GM23338 (cell line): Measurements from ENCODE around the gene NOC2L. TPM values are rescaled to one million over a fixed set of nuclear protein-coding genes. Genes with fewer than 3 reads are reported as not detected.

Source experiments
- ATAC-seq: fragments of 200-7000 bp; cut with Tn5 transposase; 3 replicates; pipeline ENCODE4 v1.9.1; 2020
- DNase-seq: peaks from one replicate; pipeline ENCODE4 v3.0.0-alpha.2; 2015; ENCODE audit warnings: low spot score
- H2AFZ ChIP-seq: fragments of 200-600 bp; sonication (generic); 2 replicates; pipeline ENCODE4 v1.8.0; 2016; ENCODE audit warnings: antibody characterized with exemption, mild to moderate bottlenecking, moderate library complexity
- H3F3A ChIP-seq: fragments of 200-600 bp; sonication (generic); replicated peaks from 2 replicates; pipeline ENCODE4 v1.8.0; 2017; ENCODE audit warnings: antibody characterized with exemption, mixed run types, low read depth
- H3K27ac ChIP-seq: fragments of 200-600 bp; sonication (generic); 2 replicates; pipeline ENCODE4 v1.6.1; 2016; ENCODE audit warnings: low read depth
- H3K27me3 ChIP-seq: fragments of 200-600 bp; sonication (generic); 2 replicates; pipeline ENCODE4 v1.8.0; 2016; ENCODE audit warnings: mild to moderate bottlenecking, mixed run types, moderate library complexity; ENCODE audit not compliant: insufficient read depth
- H3K36me3 ChIP-seq: fragments of 200-600 bp; sonication (generic); 2 replicates; pipeline ENCODE4 v1.8.0; 2016; ENCODE audit warnings: mild to moderate bottlenecking; ENCODE audit not compliant: insufficient read depth
- H3K4me1 ChIP-seq: fragments of 200-600 bp; sonication (generic); 2 replicates; pipeline ENCODE4 v1.8.0; 2016; ENCODE audit warnings: mild to moderate bottlenecking, moderate library complexity; ENCODE audit not compliant: insufficient read depth
- H3K4me2 ChIP-seq: fragments of 200-600 bp; sonication (generic); 2 replicates; pipeline ENCODE4 v1.7.1; 2017; ENCODE audit warnings: mixed run types
- H3K4me3 ChIP-seq: fragments of 200-600 bp; sonication (generic); 2 replicates; pipeline ENCODE4 v1.6.1; 2016; ENCODE audit warnings: mixed run types
- H3K79me2 ChIP-seq: fragments of 200-600 bp; sonication (generic); replicated peaks from 2 replicates; pipeline ENCODE4 v1.8.0; 2017; ENCODE audit warnings: mild to moderate bottlenecking; ENCODE audit not compliant: insufficient read depth
- H3K9me2 ChIP-seq: fragments of 200-600 bp; sonication (generic); 2 replicates; pipeline ENCODE4 v1.8.0; 2017; ENCODE audit not compliant: insufficient read depth
- H4K20me1 ChIP-seq: fragments of 200-600 bp; sonication (generic); replicated peaks from 2 replicates; pipeline ENCODE4 v1.8.0; 2017; ENCODE audit warnings: mild to moderate bottlenecking; ENCODE audit not compliant: insufficient read depth
- H3K27ac Mint-ChIP-seq: 2 replicates; pipeline ENCODE4 v1.8.0; 2020; ENCODE audit warnings: inconsistent platforms, mild to moderate bottlenecking, moderate library complexity, mixed read lengths
- H3K27me3 Mint-ChIP-seq: 3 replicates; pipeline ENCODE4 v1.8.0; 2022; ENCODE audit warnings: low read depth, mild to moderate bottlenecking, moderate library complexity, mixed read lengths, inconsistent platforms; ENCODE audit not compliant: insufficient read depth, poor library complexity
- H3K36me3 Mint-ChIP-seq: 3 replicates; pipeline ENCODE4 v1.8.0; 2021; ENCODE audit warnings: low read depth, mild to moderate bottlenecking, inconsistent platforms, moderate library complexity, mixed read lengths
- H3K4me1 Mint-ChIP-seq: 3 replicates; pipeline ENCODE4 v1.8.0; 2020; ENCODE audit warnings: mild to moderate bottlenecking, inconsistent platforms, mixed read lengths
- H3K4me3 Mint-ChIP-seq: 3 replicates; pipeline ENCODE4 v1.8.0; 2021; ENCODE audit warnings: moderate library complexity, mild to moderate bottlenecking, inconsistent platforms, mixed read lengths
- H3K9me3 Mint-ChIP-seq: 3 replicates; pipeline ENCODE4 v1.8.0; 2020; ENCODE audit warnings: moderate library complexity, mild to moderate bottlenecking, inconsistent platforms, mixed read lengths
- CREB1 ChIP-seq: fragments of 250-450 bp; sonication (Bioruptor Pico); IDR thresholded peaks from 2 replicates; pipeline ENCODE4 v1.5.0; 2020; ENCODE audit warnings: low read depth, mild to moderate bottlenecking, moderate library complexity
- EZH2 ChIP-seq: fragments of 200-600 bp; sonication (generic); IDR thresholded peaks from one replicate; pipeline ENCODE4 v1.8.0; 2017; ENCODE audit warnings: antibody characterized with exemption, mild to moderate bottlenecking, low read depth; ENCODE audit not compliant: unreplicated experiment
- JUNB ChIP-seq: IDR thresholded peaks from one replicate; pipeline ENCODE4 v1.6.1; 2016; ENCODE audit warnings: antibody characterized with exemption; ENCODE audit not compliant: unreplicated experiment
- NANOG ChIP-seq: IDR thresholded peaks from 2 replicates; pipeline ENCODE4 v1.6.1; 2016; ENCODE audit warnings: antibody characterized with exemption, borderline replicate concordance
- REST ChIP-seq: IDR thresholded peaks from one replicate; pipeline ENCODE4 v1.6.1; 2018; ENCODE audit warnings: antibody characterized with exemption; ENCODE audit not compliant: unreplicated experiment
- STAT1 ChIP-seq: IDR thresholded peaks from one replicate; pipeline ENCODE4 v1.6.1; 2016; ENCODE audit warnings: antibody characterized with exemption; ENCODE audit not compliant: unreplicated experiment
- ZNF331 ChIP-seq: fragments of 250-450 bp; sonication (Bioruptor Pico); IDR thresholded peaks from 2 replicates; pipeline ENCODE4 v1.5.0; 2020; ENCODE audit warnings: low read depth, mild to moderate bottlenecking, moderate library complexity
- polyA plus RNA-seq: library from polyadenylated mRNA; unstranded; fragments of >200 nt; fragmentation: Nextera tagmentation; extraction: Ambion mirVana; gene quantifications from 2 replicates; pipeline ENCODE4 v1.2.1, GENCODE V29; 2016
- total RNA-seq: library from RNA; depleted of rRNA; stranded (reverse); fragments of >200 nt; shearing (Covaris generic); gene quantifications from 2 replicates; pipeline ENCODE4 v1.2.3, GENCODE V29; 2014
- TF ChIP-seq, protein P1 (sequence below), 2 experiments: fragments of 200-600 bp in 1 of 2; sonication (generic) in 1 of 2; conservative IDR thresholded peaks; 2 replicates each; pipeline versions ENCODE4 v1.5.1 to v1.6.1; 2016 to 2017; ENCODE audit warnings: antibody characterized with exemption in 2 of 2, low read depth in 2 of 2, mild to moderate bottlenecking in 2 of 2, moderate library complexity in 1 of 2

The NOC2L gene
- total and polyA plus RNA-seq, 2 experiments from 2014 or later: 79.3 to 125 TPM

- DNase-seq (no peak), ATAC-seq (no peak)
- no peaks in the 10 kb centered on the region for H3F3A ChIP-seq
- Mint-ChIP-seq H3K9me3 (peaks cover 4% of the 10 kb centered on the region; the same call in 1 of the 3 replicates), H3K27me3 (peaks cover 61% of the 10 kb centered on the region), H3K27ac (no peak overlapping the region), H3K36me3 (no peaks in the 10 kb centered on the region), H3K4me3 (no peak overlapping the region), H3K4me1 (peaks cover 19% of the 10 kb centered on the region; the same call in 2 of the 3 replicates)
- no peaks in the 10 kb centered on the region for H3K36me3 ChIP-seq
- no peaks in the 10 kb centered on the region for H4K20me1 ChIP-seq
- no peak for TF ChIP-seq STAT1
- no peak for TF ChIP-seq JUNB
- TF ChIP-seq, protein P1, sequence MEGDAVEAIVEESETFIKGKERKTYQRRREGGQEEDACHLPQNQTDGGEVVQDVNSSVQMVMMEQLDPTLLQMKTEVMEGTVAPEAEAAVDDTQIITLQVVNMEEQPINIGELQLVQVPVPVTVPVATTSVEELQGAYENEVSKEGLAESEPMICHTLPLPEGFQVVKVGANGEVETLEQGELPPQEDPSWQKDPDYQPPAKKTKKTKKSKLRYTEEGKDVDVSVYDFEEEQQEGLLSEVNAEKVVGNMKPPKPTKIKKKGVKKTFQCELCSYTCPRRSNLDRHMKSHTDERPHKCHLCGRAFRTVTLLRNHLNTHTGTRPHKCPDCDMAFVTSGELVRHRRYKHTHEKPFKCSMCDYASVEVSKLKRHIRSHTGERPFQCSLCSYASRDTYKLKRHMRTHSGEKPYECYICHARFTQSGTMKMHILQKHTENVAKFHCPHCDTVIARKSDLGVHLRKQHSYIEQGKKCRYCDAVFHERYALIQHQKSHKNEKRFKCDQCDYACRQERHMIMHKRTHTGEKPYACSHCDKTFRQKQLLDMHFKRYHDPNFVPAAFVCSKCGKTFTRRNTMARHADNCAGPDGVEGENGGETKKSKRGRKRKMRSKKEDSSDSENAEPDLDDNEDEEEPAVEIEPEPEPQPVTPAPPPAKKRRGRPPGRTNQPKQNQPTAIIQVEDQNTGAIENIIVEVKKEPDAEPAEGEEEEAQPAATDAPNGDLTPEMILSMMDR (conservative IDR thresholded peaks at IDR 0.05; ENCODE audit: low read depth in 2 of 2): no peak
- no peak overlapping the region for H3K4me2 ChIP-seq
- H3K9me2 ChIP-seq: no peaks in the 10 kb centered on the region
- no peak overlapping the region for H3K4me3 ChIP-seq
- H3K4me1 ChIP-seq: peaks cover 6% of the 10 kb centered on the region; the same call in 1 of the 2 replicates
- peaks cover 79% of the 10 kb centered on the region for H3K27me3 ChIP-seq
- no peak overlapping the region for H3K27ac ChIP-seq
- H2AFZ ChIP-seq: no peak overlapping the region
- no peaks in the 10 kb centered on the region for H3K79me2 ChIP-seq
Observed at GRCh38 chr1:917076-917459, 42.0 kb downstream of the NOC2L start.

GRCh38 chr1:916173-917075, 42.6 kb downstream of the NOC2L start:
- Mint-ChIP-seq H3K27me3 (peaks cover 60% of the 10 kb centered on the region), H3K36me3 (no peaks in the 10 kb centered on the region), H3K4me3 (no peak overlapping the region), H3K9me3 (peaks cover 4% of the 10 kb centered on the region; the same call in 1 of the 3 replicates), H3K27ac (no peak overlapping the region), H3K4me1 (peaks cover 17% of the 10 kb centered on the region; the same call in 2 of the 3 replicates)
- DNase-seq: no peak
- H2AFZ ChIP-seq: no peak overlapping the region
- H3K4me1 ChIP-seq: peaks cover 6% of the 10 kb centered on the region; the same call in 1 of the 2 replicates
- ATAC-seq: no peak
- H3K36me3 ChIP-seq: no peaks in the 10 kb centered on the region
- no peaks in the 10 kb centered on the region for H3F3A ChIP-seq
- H3K27ac ChIP-seq: no peak overlapping the region
- H3K9me2 ChIP-seq: no peaks in the 10 kb centered on the region
- H3K79me2 ChIP-seq: no peaks in the 10 kb centered on the region
- H4K20me1 ChIP-seq: no peaks in the 10 kb centered on the region
- no peak overlapping the region for H3K4me3 ChIP-seq
- H3K27me3 ChIP-seq: peaks cover 79% of the 10 kb centered on the region
- H3K4me2 ChIP-seq: no peak overlapping the region
- TF ChIP-seq NANOG (no peak), EZH2 (no peak), STAT1 (no peak), REST (no peak), ZNF331 (CRISPR knock-in tag) (no peak), CREB1 (CRISPR knock-in tag) (no peak), JUNB (no peak)
